Astrocyte (in vitro differentiated cells and primary cell): ENCODE results near the gene PEMT. TPM values are rescaled to one million over a fixed set of nuclear protein-coding genes. Genes with fewer than 3 reads are reported as not detected.

ENCODE experiments used
- DNase-seq: peaks from one replicate; pipeline ENCODE4 v3.0.0-alpha.2; 2010; ENCODE audit warnings: low read depth
- FAIRE-seq: peaks from 2 replicates; lab custom pipeline; 2011; peaks lifted over from hg19 to GRCh38; lab: Jason Lieb, UNC
- H2AFZ ChIP-seq: 2 replicates; pipeline ENCODE4 v1.6.0; 2012; ENCODE audit warnings: low read depth, low read length, inconsistent platforms
- H3K27ac ChIP-seq: 2 replicates; pipeline ENCODE4 v1.5.1; 2011; ENCODE audit warnings: low read depth, low read length, inconsistent platforms
- H3K27me3 ChIP-seq: 2 replicates; pipeline ENCODE4 v1.6.0; 2011; ENCODE audit warnings: low read length, inconsistent platforms; ENCODE audit not compliant: insufficient read depth
- H3K36me3 ChIP-seq: 2 replicates; pipeline ENCODE4 v1.5.1; 2011; ENCODE audit warnings: low read length, inconsistent platforms; ENCODE audit not compliant: insufficient read depth
- H3K4me1 ChIP-seq: 2 replicates; pipeline ENCODE4 v1.5.1; 2011; ENCODE audit warnings: low read length, inconsistent platforms; ENCODE audit not compliant: insufficient read depth
- H3K4me2 ChIP-seq: 2 replicates; pipeline ENCODE4 v1.6.0; 2012; ENCODE audit warnings: low read length, inconsistent platforms
- H3K4me3 ChIP-seq: 2 replicates; pipeline ENCODE4 v1.5.1; 2011; ENCODE audit warnings: low read depth, mild to moderate bottlenecking, low read length, inconsistent platforms; ENCODE audit not compliant: insufficient read depth
- H3K79me2 ChIP-seq: 2 replicates; pipeline ENCODE4 v1.6.0; 2012; ENCODE audit warnings: mild to moderate bottlenecking, low read length, inconsistent platforms; ENCODE audit not compliant: insufficient read depth
- H3K9ac ChIP-seq: 2 replicates; pipeline ENCODE4 v1.6.0; 2012; ENCODE audit warnings: mild to moderate bottlenecking, low read length, inconsistent platforms
- H3K9me3 ChIP-seq: 2 replicates; pipeline ENCODE4 v1.5.1; 2012; ENCODE audit warnings: low read depth, mild to moderate bottlenecking, low read length, inconsistent platforms; ENCODE audit not compliant: insufficient read depth
- H4K20me1 ChIP-seq: 2 replicates; pipeline ENCODE4 v1.6.0; 2012; ENCODE audit warnings: low read length, inconsistent platforms; ENCODE audit not compliant: insufficient read depth
- H3K27ac Mint-ChIP-seq: one replicate; pipeline ENCODE4 v1.8.0; 2021; ENCODE audit warnings: mild to moderate bottlenecking, mixed read lengths; ENCODE audit not compliant: unreplicated experiment
- H3K27me3 Mint-ChIP-seq: one replicate; pipeline ENCODE4 v1.8.0; 2021; ENCODE audit warnings: low read depth, mixed read lengths; ENCODE audit not compliant: unreplicated experiment
- H3K36me3 Mint-ChIP-seq: one replicate; pipeline ENCODE4 v1.8.0; 2021; ENCODE audit warnings: low read depth, mixed read lengths; ENCODE audit not compliant: unreplicated experiment
- H3K4me1 Mint-ChIP-seq: one replicate; pipeline ENCODE4 v1.8.0; 2021; ENCODE audit warnings: low read depth, mixed read lengths; ENCODE audit not compliant: unreplicated experiment
- H3K4me3 Mint-ChIP-seq: one replicate; pipeline ENCODE4 v1.8.0; 2021; ENCODE audit warnings: mild to moderate bottlenecking, moderate library complexity, mixed read lengths; ENCODE audit not compliant: unreplicated experiment
- H3K9me3 Mint-ChIP-seq: one replicate; pipeline ENCODE4 v1.8.0; 2021; ENCODE audit warnings: mild to moderate bottlenecking, mixed read lengths; ENCODE audit not compliant: unreplicated experiment
- EZH2 ChIP-seq: IDR thresholded peaks from 2 replicates; pipeline ENCODE4 v1.6.1; 2012; ENCODE audit warnings: mild to moderate bottlenecking, low read length, inconsistent platforms; ENCODE audit not compliant: insufficient read depth
- total RNA-seq: library from RNA; stranded (reverse); gene quantifications from 2 replicates; pipeline ENCODE4 v1.2.1, GENCODE V29; 2021
- TF ChIP-seq, protein P1 (sequence below): IDR thresholded peaks from 2 replicates; pipeline ENCODE4 v1.5.1; 2011; ENCODE audit warnings: low read depth, mild to moderate bottlenecking, inconsistent platforms, low read length, moderate library complexity; ENCODE audit not compliant: insufficient read depth

The PEMT gene
- total RNA-seq, 1 donor from 2014 or later, result 19.5 TPM

DNA sequence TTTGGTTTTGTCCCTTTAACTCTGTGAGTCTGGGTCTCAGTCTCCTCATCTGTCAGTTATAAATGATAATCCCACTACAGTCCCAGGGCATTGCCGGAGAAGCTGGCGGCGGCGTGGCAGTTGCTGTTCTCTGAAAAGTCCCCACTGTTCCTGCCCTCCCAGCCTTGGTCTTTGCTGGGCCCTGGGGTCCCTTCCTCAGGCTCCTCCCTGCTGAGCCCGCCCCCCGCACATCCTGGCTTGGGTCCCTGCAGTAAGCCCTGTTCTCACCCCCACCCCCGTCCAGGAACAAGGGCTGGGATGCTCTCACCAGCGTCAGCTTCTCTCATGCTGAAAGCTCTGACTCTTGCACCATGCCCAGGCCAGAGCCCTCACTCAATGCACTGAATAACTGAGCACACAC lies 35.3 kb upstream of the PEMT start:
- no peak overlapping the region for H3K4me3 Mint-ChIP-seq

DNA sequence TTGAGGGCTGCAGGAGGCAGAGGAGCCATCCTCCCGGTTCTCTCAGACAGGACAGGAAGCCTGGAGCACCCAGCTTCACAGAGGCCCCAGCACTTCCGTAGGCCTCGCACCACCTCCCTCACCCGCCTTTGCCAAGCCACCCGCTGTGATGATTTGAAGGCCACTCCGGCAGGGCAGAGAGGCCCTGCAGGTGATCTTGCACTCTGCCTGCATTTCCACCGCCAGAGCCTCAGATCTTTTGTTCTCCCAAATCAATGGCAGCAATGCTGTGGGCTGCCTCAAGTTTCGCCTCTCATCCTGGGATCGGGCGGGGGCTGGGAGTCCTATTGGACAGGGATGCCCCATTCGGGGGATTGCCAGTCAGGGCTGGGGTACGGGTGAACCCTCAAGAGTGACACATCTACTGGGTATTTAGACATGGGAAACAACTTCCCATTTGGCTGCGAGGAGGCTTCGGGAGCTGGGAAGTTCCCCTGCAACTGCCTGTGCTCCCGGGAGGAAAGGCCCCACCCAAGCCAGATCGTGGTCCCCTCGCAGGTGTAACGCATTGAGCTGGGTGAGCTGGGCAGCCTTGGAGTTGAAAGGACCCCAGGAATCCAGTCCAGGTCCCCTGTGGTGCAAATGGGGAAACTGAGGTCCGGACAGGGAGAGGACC lies 34.8 kb upstream of the PEMT start:
- DNase-seq (no peak), FAIRE-seq (no peak)
- Mint-ChIP-seq H3K27ac (no peak overlapping the region), H3K4me3 (no peak overlapping the region), H3K27me3 (peaks cover 24% of the 10 kb centered on the region), H3K4me1 (no peaks in the 10 kb centered on the region), H3K36me3 (no peaks in the 10 kb centered on the region), H3K9me3 (no peaks in the 10 kb centered on the region)
- Histone ChIP-seq H3K27ac (no peak overlapping the region), H3K79me2 (no peaks in the 10 kb centered on the region), H3K4me3 (no peak overlapping the region), H3K36me3 (no peaks in the 10 kb centered on the region), H3K4me1 (no peaks in the 10 kb centered on the region), H4K20me1 (no peaks in the 10 kb centered on the region), H2AFZ (peak overlapping the region; percentile 45), H3K9ac (no peak overlapping the region), H3K4me2 (no peak overlapping the region), H3K27me3 (peaks cover 2% of the 10 kb centered on the region), H3K9me3 (no peaks in the 10 kb centered on the region)
- TF ChIP-seq EZH2, result no peak
- TF ChIP-seq, protein P1, sequence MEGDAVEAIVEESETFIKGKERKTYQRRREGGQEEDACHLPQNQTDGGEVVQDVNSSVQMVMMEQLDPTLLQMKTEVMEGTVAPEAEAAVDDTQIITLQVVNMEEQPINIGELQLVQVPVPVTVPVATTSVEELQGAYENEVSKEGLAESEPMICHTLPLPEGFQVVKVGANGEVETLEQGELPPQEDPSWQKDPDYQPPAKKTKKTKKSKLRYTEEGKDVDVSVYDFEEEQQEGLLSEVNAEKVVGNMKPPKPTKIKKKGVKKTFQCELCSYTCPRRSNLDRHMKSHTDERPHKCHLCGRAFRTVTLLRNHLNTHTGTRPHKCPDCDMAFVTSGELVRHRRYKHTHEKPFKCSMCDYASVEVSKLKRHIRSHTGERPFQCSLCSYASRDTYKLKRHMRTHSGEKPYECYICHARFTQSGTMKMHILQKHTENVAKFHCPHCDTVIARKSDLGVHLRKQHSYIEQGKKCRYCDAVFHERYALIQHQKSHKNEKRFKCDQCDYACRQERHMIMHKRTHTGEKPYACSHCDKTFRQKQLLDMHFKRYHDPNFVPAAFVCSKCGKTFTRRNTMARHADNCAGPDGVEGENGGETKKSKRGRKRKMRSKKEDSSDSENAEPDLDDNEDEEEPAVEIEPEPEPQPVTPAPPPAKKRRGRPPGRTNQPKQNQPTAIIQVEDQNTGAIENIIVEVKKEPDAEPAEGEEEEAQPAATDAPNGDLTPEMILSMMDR, result no peak

More for the DNA sequence above, 35.3 kb upstream of the PEMT start:
- Mint-ChIP-seq H3K4me1 (no peaks in the 10 kb centered on the region), H3K9me3 (no peaks in the 10 kb centered on the region), H3K27ac (no peak overlapping the region), H3K36me3 (no peaks in the 10 kb centered on the region), H3K27me3 (peaks cover 22% of the 10 kb centered on the region)
- DNase-seq, result no peak
- Histone ChIP-seq H3K27me3 (peaks cover 2% of the 10 kb centered on the region), H3K79me2 (no peaks in the 10 kb centered on the region), H3K9ac (no peak overlapping the region), H3K27ac (no peak overlapping the region), H4K20me1 (no peaks in the 10 kb centered on the region), H2AFZ (no peak overlapping the region), H3K4me1 (no peaks in the 10 kb centered on the region), H3K36me3 (no peaks in the 10 kb centered on the region), H3K4me3 (no peak overlapping the region), H3K9me3 (no peaks in the 10 kb centered on the region), H3K4me2 (no peak overlapping the region)
- TF ChIP-seq, protein P1, result no peak
- TF ChIP-seq EZH2, result no peak
- no peak for FAIRE-seq

DNA sequence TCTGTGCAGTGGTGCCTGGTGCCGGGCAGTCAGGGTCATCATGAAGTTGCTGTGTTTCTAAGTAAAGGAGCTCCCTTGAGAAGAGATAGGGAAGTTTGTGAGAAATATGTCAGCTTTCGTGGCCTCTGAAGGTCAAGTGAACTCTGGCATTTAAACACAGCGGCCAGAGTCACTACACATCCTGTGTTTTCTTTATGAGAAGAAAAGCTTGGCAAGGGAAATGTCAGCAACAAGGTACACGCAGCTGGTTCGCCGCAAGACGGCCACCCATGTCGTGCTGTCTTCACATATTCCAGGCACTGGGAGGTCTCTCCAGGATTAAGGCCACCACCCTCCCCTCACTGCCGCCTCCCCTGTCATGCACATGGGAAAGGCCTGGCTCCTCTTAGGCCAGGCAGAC lies 33.2 kb upstream of the PEMT start:
- peaks cover 29% of the 10 kb centered on the region for H3K27me3 Mint-ChIP-seq
- Histone ChIP-seq H3K4me3 (no peak overlapping the region), H3K9me3 (no peaks in the 10 kb centered on the region), H3K4me2 (no peak overlapping the region), H3K79me2 (no peaks in the 10 kb centered on the region), H4K20me1 (no peaks in the 10 kb centered on the region), H3K27me3 (peaks cover 2% of the 10 kb centered on the region), H3K4me1 (no peaks in the 10 kb centered on the region), H3K27ac (no peak overlapping the region), H2AFZ (no peak overlapping the region), H3K9ac (no peak overlapping the region), H3K36me3 (no peaks in the 10 kb centered on the region)
- no peak for FAIRE-seq
- H3K36me3 Mint-ChIP-seq, result no peaks in the 10 kb centered on the region
- no peaks in the 10 kb centered on the region for H3K4me1 Mint-ChIP-seq
- no peak for DNase-seq
- no peak overlapping the region for H3K27ac Mint-ChIP-seq
- H3K9me3 Mint-ChIP-seq, result no peaks in the 10 kb centered on the region
- no peak for TF ChIP-seq EZH2
- TF ChIP-seq, protein P1, result no peak
- no peak overlapping the region for H3K4me3 Mint-ChIP-seq
